Fibroblast of skin of left quadriceps (primary cell): ENCODE measurements around the gene THAP5.
"Not testable (repeated sequence)": the region's sequence is repeated elsewhere in the genome, so short reads cannot be mapped to it uniquely, and the experiment has no call there.

Source experiments
- DNase-seq, 2 experiments: peaks; one replicate each; pipeline ENCODE4 v3.0.0-alpha.2; 2013; ENCODE audit warnings: low read depth in 2 of 2

THAP5 gene

GRCh38 chr7:108584211-108584610 lies 14.7 kb upstream of the THAP5 start:
- no peak for DNase-seq

GRCh38 chr7:108581655-108582491 lies 12.4 kb upstream of the THAP5 start:
- no peak for DNase-seq

GRCh38 chr7:108580298-108580697 lies 10.8 kb upstream of the THAP5 start:
- no peak for DNase-seq

GRCh38 chr7:108578937-108579336 lies 9.4 kb upstream of the THAP5 start:
- no peak for DNase-seq

DNA sequence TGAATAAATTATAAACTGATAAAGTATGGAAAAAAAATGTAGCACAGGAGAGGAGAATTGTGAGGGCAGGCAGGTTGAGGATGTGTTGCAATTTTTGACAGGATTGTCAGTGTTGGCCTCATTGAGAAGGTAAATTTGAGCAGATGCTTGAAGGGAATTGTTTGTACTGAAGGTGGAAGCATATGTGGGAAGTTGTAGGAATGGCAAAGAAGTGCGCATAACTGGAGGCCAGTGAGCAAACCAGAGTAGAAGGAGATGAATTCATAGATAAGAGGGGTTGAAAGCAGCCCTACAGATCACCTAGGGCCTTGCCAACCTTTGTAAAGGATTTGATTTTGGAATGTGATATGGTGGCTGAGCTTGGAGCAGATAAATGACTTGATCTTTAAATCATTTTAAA lies 6.6 kb upstream of the THAP5 start:
- no peak for DNase-seq

DNA sequence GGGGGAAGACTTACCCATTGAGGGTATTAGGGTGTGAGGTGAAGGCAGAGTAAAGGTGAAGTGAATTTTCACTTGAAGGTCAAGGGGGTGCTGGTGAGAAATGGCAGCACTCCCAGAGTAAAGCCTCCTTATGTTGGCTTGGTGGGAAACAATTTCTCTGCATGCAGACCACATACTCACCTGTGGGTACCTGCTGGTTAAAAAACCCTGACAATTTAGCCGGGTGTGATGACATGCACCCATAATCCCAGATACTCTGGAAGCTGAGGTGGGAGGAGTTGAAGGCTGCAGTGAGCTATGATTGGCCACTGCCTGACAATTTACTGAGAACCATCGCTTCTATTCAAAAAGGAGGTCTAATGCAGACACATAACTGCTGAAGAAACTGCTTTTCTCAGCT lies 5.7 kb upstream of the THAP5 start:
- DNase-seq: no peak

DNA sequence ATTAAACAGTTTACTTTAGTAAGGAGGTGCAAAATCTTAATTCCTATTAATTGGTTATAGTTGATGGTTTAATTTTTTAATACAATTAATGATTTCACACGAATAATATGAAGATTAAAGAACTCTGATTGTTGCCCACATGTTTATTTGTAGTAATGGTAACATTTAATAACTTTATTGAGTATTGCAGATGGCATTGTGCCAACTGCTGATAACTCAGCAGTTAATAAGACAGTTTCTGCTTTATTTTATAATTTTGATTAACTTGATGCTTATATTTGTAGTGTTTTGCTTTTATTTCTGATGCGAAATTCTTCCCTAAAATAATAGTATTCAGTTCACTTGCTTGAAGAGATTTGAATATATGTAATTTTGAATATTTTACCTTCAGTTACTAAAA lies 3.0 kb upstream of the THAP5 start:
- DNase-seq: no peak

- no peak for DNase-seq
Measured at GRCh38 chr7:108570146-108570755, 745 bp upstream of the THAP5 start.

DNA sequence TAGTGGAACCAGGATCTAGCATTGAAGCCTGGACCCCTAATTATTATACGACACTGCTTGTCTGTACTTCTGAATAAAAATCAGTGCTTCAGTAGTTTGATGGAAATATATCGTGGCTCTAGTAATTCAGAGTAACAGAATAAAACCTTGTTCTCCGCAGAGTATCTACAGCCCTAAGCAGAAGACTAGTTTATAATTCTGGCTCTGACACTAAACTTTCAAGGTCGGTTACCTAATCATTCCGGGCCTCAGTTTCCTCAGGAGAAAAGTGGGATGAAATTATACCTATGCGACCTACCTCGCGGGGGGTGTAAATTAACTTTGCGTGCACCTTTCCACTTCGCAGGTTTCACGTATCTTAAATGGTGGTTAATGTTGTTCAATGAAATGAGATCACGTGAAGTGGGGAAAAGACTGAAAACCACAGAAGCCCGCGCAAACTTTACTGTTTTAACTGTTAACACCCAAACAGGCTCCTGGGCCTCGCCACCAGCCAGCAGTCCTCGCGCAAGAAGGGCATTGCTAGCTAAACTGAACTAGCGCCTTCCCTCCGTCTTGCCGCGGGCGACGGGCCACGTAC lies 615 bp downstream of the THAP5 start:
- DNase-seq: no peak

GRCh38 chr7:108565987-108566386 lies 3.5 kb downstream of the THAP5 start:
- DNase-seq: no peak

DNA sequence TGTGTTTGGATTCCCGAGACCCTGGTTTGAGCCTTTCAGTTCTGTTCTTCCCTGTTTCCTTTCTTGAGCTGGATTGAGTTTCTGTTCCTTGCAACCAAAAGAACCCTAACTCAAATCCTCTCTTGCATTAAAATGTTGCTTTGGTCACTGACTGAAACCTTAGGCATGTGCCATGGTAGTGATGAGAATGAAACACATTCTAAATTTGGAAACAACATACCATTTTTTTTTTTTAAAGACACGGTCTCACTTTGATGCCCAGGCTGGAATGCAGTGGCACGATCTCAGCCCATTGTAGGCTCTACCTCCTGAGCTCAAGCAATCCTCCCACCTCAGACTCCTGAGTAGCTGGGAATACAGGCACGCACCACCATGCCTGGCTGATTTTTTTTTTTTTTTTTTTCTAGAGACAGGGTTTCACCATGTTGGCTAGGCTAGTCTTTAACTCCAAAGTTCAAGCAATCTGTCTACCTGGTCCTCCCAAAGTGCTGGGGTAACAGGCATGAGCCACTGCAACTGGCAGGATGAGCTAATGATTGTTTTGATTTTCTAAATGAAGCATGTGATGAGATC lies 8.4 kb downstream of the THAP5 start:
- no peak for DNase-seq

DNA sequence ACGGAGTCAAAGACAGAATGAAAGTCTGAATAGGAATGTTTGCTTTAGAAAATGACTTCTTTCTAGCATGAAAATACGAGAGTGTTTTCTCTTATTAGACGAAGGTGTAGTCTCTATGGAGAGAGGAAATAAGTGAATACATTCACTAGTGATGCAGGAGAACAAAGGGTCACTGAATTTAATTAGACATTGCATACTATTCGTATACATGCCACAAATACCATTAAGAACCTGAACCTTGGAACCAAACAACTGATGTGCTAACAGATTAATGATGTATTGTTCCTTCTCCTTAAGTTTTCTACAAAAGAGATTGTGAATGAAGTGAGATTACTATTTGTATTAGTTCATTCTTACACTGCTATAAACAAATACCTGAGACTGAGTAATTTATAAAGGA lies 10.3 kb downstream of the THAP5 start:
- DNase-seq: no peak

DNA sequence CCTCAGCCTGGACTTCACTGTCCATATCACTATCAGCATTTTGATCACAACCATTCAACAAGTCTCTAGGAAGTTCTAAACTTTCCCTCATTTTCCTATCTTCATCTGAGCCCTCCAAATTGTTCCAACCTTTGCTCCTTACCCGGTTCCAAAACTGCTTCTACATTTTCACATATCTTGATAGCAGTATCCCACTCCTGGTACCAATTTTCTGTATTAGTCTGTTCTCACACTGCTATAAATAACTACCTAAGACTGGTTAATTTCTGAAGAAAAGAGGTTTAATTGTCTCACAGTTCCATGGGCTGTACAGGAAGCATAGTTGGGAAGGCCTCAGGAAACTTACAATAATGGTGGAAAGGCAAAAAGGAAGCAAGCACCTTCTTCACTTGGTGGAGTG lies 11.9 kb downstream of the THAP5 start:
- DNase-seq: no peak

DNA sequence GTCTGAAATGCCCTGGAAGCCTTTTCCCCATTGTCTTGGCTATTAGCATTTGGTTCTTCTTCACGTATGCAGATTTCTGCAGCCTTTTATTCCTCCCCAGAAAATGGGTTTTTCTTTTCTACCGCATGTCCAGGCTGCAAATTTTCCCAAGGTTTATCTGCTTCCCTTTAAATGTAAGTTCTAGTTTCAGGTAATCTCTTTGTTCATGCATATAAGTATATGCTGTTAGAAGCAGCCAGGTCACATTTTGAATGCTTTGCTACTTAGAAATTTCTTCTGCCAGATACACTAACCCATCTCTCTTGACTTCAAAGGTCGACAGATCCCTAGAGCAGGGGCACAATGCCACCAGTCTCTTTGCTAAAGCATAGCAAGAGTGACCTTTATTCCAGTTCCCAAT lies 12.3 kb downstream of the THAP5 start:
- DNase-seq: no peak

- DNase-seq: not testable (repeated sequence)
Measured at GRCh38 chr7:108556665-108557064, 12.8 kb downstream of the THAP5 start.

GRCh38 chr7:108548141-108548896 lies 21.2 kb downstream of the THAP5 start:
- DNase-seq: not testable (repeated sequence)

DNA sequence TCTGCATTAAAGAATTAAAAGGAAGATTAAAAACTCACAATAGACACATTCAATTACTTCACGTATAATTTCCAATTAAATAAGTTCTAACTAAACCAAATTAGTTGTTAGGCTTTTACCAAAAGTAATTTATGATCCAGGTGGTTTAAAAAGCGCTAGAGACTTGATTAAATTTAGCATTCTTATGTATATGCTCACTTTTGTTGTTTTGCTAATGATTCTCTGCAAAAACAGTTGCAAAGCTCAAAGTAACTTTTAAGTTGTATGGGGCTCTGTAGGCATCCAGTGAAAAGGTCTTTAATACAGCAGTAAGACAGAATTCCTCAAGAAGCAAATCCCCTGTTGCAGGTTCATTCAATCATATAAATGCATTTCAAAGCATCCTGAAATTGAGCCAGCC lies 28.0 kb downstream of the THAP5 start:
- no peak for DNase-seq

DNA sequence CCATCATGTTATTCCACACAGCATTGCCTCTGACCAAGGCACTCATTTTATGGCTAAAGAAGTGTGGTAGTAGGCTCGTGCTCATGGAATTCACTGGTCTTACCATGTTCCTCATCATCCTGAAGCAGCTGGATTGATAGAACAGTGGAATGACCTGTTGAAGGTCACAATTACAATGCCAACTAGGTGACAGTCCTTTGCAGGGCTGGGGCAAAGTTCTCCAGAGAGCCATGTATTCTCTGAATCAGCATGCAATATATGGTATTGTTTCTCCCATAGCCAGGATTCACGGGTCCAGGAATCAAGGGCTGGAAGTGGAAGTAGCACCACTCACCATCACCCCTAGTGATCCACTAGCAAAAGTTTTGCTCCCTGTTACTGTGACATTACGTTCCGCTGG lies 30.8 kb downstream of the THAP5 start:
- DNase-seq: not testable (repeated sequence)

GRCh38 chr7:108538236-108538635 lies 31.3 kb downstream of the THAP5 start:
- DNase-seq: not testable (repeated sequence)

DNA sequence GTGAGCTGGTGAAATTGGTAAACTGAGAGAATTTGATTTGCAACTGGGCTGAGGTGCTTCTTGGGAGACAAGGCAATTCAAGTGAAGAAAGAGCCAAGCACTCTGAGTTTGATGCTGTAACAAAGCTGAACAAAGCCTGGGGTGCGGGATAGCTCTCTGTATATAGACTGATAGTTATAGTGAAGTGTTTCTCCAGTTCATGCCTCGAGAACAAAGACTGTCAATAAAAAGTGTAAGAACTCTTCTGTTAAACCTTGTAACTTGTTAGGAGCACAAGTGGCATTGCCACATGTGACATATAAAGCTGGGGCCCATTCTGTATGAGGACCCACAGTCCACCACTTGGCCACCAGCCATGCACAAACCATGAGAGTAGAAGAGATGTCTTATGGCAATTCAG lies 32.3 kb downstream of the THAP5 start:
- no peak for DNase-seq

- no peak for DNase-seq
Measured at GRCh38 chr7:108535744-108536143, 33.8 kb downstream of the THAP5 start.

DNA sequence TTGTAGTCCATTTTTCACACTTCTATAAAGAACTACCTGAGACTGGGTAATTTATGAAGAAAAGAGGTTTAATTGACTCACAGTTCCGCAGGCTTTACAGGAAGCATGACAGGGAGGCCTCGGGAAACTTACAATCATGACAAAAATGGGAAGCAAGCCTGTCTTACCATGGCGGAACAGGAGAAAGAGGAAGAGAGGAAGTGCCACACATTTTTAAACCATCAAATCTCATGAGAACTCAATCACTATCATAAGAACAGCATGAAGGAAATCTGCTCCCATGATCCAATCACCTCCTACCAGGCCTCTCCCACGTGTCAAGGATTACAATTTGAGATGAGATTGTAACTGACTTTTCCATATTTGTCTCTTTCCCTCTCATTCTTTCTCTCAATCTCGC lies 34.2 kb downstream of the THAP5 start:
- no peak for DNase-seq
